PC-9 (cell line): ENCODE measurements around the gene LTK.

Source experiments
- CTCF ChIP-seq: fragments of 200-600 bp; sonication (generic); conservative IDR thresholded peaks from 2 replicates; pipeline ENCODE4 v1.6.1; 2017; ENCODE audit warnings: mixed run types, antibody characterized with exemption, mild to moderate bottlenecking, moderate library complexity
- EZH2 ChIP-seq: fragments of 200-600 bp; sonication (generic); IDR thresholded peaks from 2 replicates; pipeline ENCODE4 v1.8.0; 2017; ENCODE audit warnings: antibody characterized with exemption, low read depth

GRCh38 chr15:41512512-41512939 lies 1.1 kb downstream of the LTK start:
- TF ChIP-seq CTCF = no peak
- TF ChIP-seq EZH2 = no peak
